Measurements from ENCODE around the gene ICAM4. TPM values are rescaled to one million over a fixed set of nuclear protein-coding genes. Genes with fewer than 3 reads are reported as not detected.

The ICAM4 gene
- total RNA-seq, 1 experiment from 2014 or later = 0.52 TPM

DNA sequence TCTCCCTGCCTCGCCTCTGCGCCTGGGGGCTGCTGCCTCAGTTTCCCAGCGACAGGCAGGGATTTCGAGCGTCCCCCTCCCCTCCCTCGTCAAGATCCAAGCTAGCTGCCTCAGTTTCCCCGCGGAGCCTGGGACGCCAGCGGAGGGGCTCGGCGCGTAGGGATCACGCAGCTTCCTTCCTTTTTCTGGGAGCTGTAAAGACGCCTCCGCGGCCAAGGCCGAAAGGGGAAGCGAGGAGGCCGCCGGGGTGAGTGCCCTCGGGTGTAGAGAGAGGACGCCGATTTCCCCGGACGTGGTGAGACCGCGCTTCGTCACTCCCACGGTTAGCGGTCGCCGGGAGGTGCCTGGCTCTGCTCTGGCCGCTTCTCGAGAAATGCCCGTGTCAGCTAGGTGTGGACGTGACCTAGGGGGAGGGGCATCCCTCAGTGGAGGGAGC, 16.6 kb upstream of the ICAM4 start:
- DNase-seq = no peak
- H4K20me1 ChIP-seq (ENCODE audit: insufficient read depth) = no peaks in the 10 kb centered on the region
- peak overlapping the region; percentile 64 for H3K4me3 ChIP-seq
- no peak for TF ChIP-seq EZH2 (IDR thresholded peaks at IDR 0.05; ENCODE audit: low read depth)
- TF ChIP-seq, protein P1, sequence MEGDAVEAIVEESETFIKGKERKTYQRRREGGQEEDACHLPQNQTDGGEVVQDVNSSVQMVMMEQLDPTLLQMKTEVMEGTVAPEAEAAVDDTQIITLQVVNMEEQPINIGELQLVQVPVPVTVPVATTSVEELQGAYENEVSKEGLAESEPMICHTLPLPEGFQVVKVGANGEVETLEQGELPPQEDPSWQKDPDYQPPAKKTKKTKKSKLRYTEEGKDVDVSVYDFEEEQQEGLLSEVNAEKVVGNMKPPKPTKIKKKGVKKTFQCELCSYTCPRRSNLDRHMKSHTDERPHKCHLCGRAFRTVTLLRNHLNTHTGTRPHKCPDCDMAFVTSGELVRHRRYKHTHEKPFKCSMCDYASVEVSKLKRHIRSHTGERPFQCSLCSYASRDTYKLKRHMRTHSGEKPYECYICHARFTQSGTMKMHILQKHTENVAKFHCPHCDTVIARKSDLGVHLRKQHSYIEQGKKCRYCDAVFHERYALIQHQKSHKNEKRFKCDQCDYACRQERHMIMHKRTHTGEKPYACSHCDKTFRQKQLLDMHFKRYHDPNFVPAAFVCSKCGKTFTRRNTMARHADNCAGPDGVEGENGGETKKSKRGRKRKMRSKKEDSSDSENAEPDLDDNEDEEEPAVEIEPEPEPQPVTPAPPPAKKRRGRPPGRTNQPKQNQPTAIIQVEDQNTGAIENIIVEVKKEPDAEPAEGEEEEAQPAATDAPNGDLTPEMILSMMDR (conservative IDR thresholded peaks at IDR 0.05) = no peak
- H3K36me3 ChIP-seq (ENCODE audit: low read depth) = no peaks in the 10 kb centered on the region
- intact Hi-C loops (cut with micrococcal nuclease; ENCODE audit: unreplicated experiment) = no loop called here
- BruUV-seq (replicated peaks) = no TSS peak
- peak overlapping the region; percentile 75 for H2AFZ ChIP-seq
- peak overlapping the region; percentile 83 for H3K4me2 ChIP-seq
- no peaks in the 10 kb centered on the region for H3K27me3 ChIP-seq (ENCODE audit: insufficient read depth, low read depth)
- H3K27ac ChIP-seq = peak overlapping the region; percentile 25
- ChIA-PET POLR2A (ENCODE audit: unreplicated experiment) (interaction anchor here (0.7 to 1.6 kb wide), 5 partner anchors 10 to 64 kb away, joined by 3 to 9 read pairs (median 4); partner anchors contain the start of gene ICAM5), CTCF (interaction anchor here (0.6 to 1.6 kb wide), 6 partner anchors 11 to 118 kb away, joined by 3 to 11 read pairs (median 4); no protein-coding TSS in a partner anchor)
- H3K4me1 ChIP-seq (replicated peaks; ENCODE audit: insufficient read depth) = peaks cover 25% of the 10 kb centered on the region
- H3F3A ChIP-seq (ENCODE audit: insufficient read depth, low read depth) = peaks cover 37% of the 10 kb centered on the region
- H3K9me2 ChIP-seq (ENCODE audit: insufficient read depth) = no peaks in the 10 kb centered on the region
- no peaks in the 10 kb centered on the region for H3K9me3 ChIP-seq (ENCODE audit: insufficient read depth, low read depth)
- peaks cover 16% of the 10 kb centered on the region for H3K79me2 ChIP-seq (ENCODE audit: low read depth)

DNA sequence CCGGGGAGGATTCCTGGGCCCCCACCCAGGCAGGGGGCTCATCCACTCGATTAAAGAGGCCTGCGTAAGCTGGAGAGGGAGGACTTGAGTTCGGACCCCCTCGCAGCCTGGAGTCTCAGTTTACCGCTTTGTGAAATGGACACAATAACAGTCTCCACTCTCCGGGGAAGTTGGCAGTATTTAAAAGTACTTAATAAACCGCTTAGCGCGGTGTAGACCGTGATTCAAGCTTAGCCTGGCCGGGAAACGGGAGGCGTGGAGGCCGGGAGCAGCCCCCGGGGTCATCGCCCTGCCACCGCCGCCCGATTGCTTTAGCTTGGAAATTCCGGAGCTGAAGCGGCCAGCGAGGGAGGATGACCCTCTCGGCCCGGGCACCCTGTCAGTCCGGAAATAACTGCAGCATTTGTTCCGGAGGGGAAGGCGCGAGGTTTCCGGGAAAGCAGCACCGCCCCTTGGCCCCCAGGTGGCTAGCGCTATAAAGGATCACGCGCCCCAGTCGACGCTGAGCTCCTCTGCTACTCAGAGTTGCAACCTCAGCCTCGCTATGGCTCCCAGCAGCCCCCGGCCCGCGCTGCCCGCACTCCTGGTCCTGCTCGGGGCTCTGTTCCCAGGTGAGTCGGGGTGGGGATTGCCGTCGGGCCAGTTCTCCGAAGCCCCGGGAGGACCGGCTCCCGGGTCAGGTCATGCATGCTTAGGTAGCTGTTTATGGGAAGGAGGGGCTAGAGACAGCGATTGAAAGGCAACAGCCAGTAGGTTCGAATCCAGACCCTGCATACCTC, 15.9 kb upstream of the ICAM4 start, which contains the start of gene ICAM1:
Gene ICAM1 (plus strand): TSS at position 505 of the 779 bp plus-strand sequence. CDS start 40 bp downstream, at position 545.
- Histone ChIP-seq H3K79me2 (ENCODE audit: low read depth) (peaks cover 16% of the 10 kb centered on the region), H3K4me2 (peak within 1 kb of the TSS; percentile 83), H3K36me3 (ENCODE audit: low read depth) (no peaks in the 10 kb centered on the region), H3F3A (ENCODE audit: insufficient read depth, low read depth) (peaks cover 37% of the 10 kb centered on the region), H3K27me3 (ENCODE audit: insufficient read depth, low read depth) (no peaks in the 10 kb centered on the region), H3K4me3 (peak within 1 kb of the TSS; percentile 64), H3K9me3 (ENCODE audit: insufficient read depth, low read depth) (no peaks in the 10 kb centered on the region), H3K9me2 (ENCODE audit: insufficient read depth) (no peaks in the 10 kb centered on the region), H4K20me1 (ENCODE audit: insufficient read depth) (no peaks in the 10 kb centered on the region), H2AFZ (peak within 1 kb of the TSS; percentile 75), H3K4me1 (replicated peaks; ENCODE audit: insufficient read depth) (peaks cover 25% of the 10 kb centered on the region), H3K27ac (peak within 1 kb of the TSS; percentile 25)
- intact Hi-C loops (cut with micrococcal nuclease; ENCODE audit: unreplicated experiment) = no loop called here
- BruUV-seq (replicated peaks) = TSS peak; percentile 95
- TF ChIP-seq EZH2 (IDR thresholded peaks at IDR 0.05; ENCODE audit: low read depth) = no peak
- TF ChIP-seq, protein P1 (conservative IDR thresholded peaks at IDR 0.05) = peak; percentile 35; the same call in 1 of the 2 replicates
- DNase-seq = peak; percentile 76 to 77
- ChIA-PET POLR2A (ENCODE audit: unreplicated experiment) (interaction anchor here (0.6 to 1.6 kb wide), 9 partner anchors 9 to 236 kb away, joined by 3 to 17 read pairs (median 6); partner anchors contain the start of genes ICAM5 and TYK2), CTCF (interaction anchor here (0.5 to 1.6 kb wide), 12 partner anchors 11 to 1238 kb away, joined by 3 to 11 read pairs (median 4); partner anchors contain the start of genes ICAM5 and TYK2)

DNA sequence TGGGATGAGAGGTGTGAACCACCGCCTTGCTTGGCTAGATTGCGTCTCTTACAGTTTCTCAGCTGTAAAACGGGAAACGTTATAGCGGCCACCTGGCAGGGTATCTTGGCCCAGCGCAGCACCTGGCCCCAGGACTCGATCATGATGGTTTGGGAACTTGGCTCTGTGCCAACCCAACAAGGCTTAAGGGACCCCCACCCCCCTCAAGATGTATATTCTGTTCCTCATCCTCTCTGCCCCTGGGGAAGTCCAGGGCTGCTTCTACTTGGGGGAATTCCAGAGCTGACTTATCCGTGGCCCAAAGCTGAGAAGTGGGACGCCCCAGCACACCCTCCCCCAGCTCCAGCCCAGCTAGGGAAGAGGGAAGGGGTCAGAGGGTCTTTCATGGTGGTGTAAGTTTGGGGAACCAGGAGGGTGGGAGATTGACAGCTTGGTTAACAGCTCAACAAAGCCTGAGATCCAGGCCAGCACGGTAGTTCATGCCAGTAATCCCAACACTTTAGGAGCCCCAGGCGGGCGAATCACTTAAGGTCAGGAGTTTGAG, 15.1 kb upstream of the ICAM4 start:
- POLR2A ChIA-PET (ENCODE audit: unreplicated experiment) = interaction anchor here (0.6 to 1.6 kb wide), 5 partner anchors 18 to 109 kb away, joined by 3 to 17 read pairs (median 7); partner anchors contain the start of genes ICAM5 and TYK2
- H3K36me3 ChIP-seq (ENCODE audit: low read depth) = no peaks in the 10 kb centered on the region
- no peaks in the 10 kb centered on the region for H3K27me3 ChIP-seq (ENCODE audit: insufficient read depth, low read depth)
- intact Hi-C loops (cut with micrococcal nuclease; ENCODE audit: unreplicated experiment) = no loop called here
- peaks cover 41% of the 10 kb centered on the region for H3F3A ChIP-seq (ENCODE audit: insufficient read depth, low read depth)
- no peaks in the 10 kb centered on the region for H3K9me3 ChIP-seq (ENCODE audit: insufficient read depth, low read depth)
- no peaks in the 10 kb centered on the region for H4K20me1 ChIP-seq (ENCODE audit: insufficient read depth)
- peaks cover 25% of the 10 kb centered on the region for H3K4me1 ChIP-seq (replicated peaks; ENCODE audit: insufficient read depth)
- peak overlapping the region; percentile 64; the same call in 1 of the 2 replicates for H3K4me3 ChIP-seq
- H3K9me2 ChIP-seq (ENCODE audit: insufficient read depth) = no peaks in the 10 kb centered on the region
- no peak overlapping the region for H3K27ac ChIP-seq
- DNase-seq = no peak
- no peak overlapping the region for H2AFZ ChIP-seq
- CTCF ChIA-PET = interaction anchor here (0.5 to 1.6 kb wide), 8 partner anchors 12 to 1237 kb away, joined by 3 to 12 read pairs (median 4); partner anchors contain the start of genes ICAM5 and TYK2
- no peak for TF ChIP-seq EZH2 (IDR thresholded peaks at IDR 0.05; ENCODE audit: low read depth)
- TF ChIP-seq, protein P1 (conservative IDR thresholded peaks at IDR 0.05) = no peak
- peaks cover 16% of the 10 kb centered on the region for H3K79me2 ChIP-seq (ENCODE audit: low read depth)
- H3K4me2 ChIP-seq = peak overlapping the region; percentile 83
- TSS peak; percentile 78 for BruUV-seq (replicated peaks)
